Type B pancreatic cell (in vitro differentiated cells): ENCODE data around the gene ROR1. TPM values are rescaled to one million over a fixed set of nuclear protein-coding genes. Genes with fewer than 3 reads are reported as not detected.
"Not testable (repeated sequence)": the region's sequence is repeated elsewhere in the genome, so short reads cannot be mapped to it uniquely, and the experiment has no call there.

ENCODE experiments used
- DNase-seq: peaks from one replicate; pipeline ENCODE4 v3.0.0; 2021; ENCODE audit warnings: mixed read lengths; ENCODE audit not compliant: unreplicated experiment; ENCODE audit errors: extremely low spot score
- H3K27ac Mint-ChIP-seq: 2 replicates; pipeline ENCODE4 v1.8.0; 2021; ENCODE audit warnings: mild to moderate bottlenecking, mixed read lengths
- H3K27me3 Mint-ChIP-seq: 2 replicates; pipeline ENCODE4 v1.8.0; 2021; ENCODE audit warnings: mixed read lengths
- H3K36me3 Mint-ChIP-seq: 2 replicates; pipeline ENCODE4 v1.8.0; 2021; ENCODE audit warnings: mixed read lengths
- H3K4me1 Mint-ChIP-seq: one replicate; pipeline ENCODE4 v1.8.0; 2021; ENCODE audit warnings: mixed read lengths; ENCODE audit not compliant: unreplicated experiment
- H3K4me3 Mint-ChIP-seq: 2 replicates; pipeline ENCODE4 v1.8.0; 2021; ENCODE audit warnings: mild to moderate bottlenecking, mixed read lengths
- H3K9me3 Mint-ChIP-seq: 2 replicates; pipeline ENCODE4 v1.8.0; 2021; ENCODE audit warnings: mixed read lengths
- CTCF ChIP-seq: fragments of 200-600 bp; sonication (generic); conservative IDR thresholded peaks from 2 replicates; pipeline ENCODE4 v1.5.0; 2021; ENCODE audit warnings: antibody characterized with exemption, mild to moderate bottlenecking
- total RNA-seq: library from RNA; stranded (reverse); gene quantifications from 2 replicates; pipeline ENCODE4 v1.2.1, GENCODE V29; 2021; ENCODE audit warnings: low replicate concordance

Gene ROR1
- total RNA-seq, 1 donor from 2014 or later: 32.0 TPM

- Mint-ChIP-seq H3K4me3 (no peak overlapping the region), H3K27me3 (peaks cover 4% of the 10 kb centered on the region), H3K27ac (no peak overlapping the region), H3K36me3 (no peaks in the 10 kb centered on the region), H3K4me1 (no peaks in the 10 kb centered on the region), H3K9me3 (no peaks in the 10 kb centered on the region)
- no peak for TF ChIP-seq CTCF
- no peak for DNase-seq
These were observed 449.7 kb downstream of the ROR1 start for GRCh38 chr1:64223329-64224151.

GRCh38 chr1:64224236-64224635 lies 450.4 kb downstream of the ROR1 start:
- H3K36me3 Mint-ChIP-seq, H3K27ac Mint-ChIP-seq, H3K27me3 Mint-ChIP-seq, H3K4me1 Mint-ChIP-seq, DNase-seq, H3K9me3 Mint-ChIP-seq, H3K4me3 Mint-ChIP-seq: not testable (repeated sequence)

- H3K4me3 Mint-ChIP-seq: no peak overlapping the region
- H3K27ac Mint-ChIP-seq: no peak overlapping the region
- H3K36me3 Mint-ChIP-seq: no peaks in the 10 kb centered on the region
- TF ChIP-seq CTCF: no peak
- H3K27me3 Mint-ChIP-seq: peaks cover 12% of the 10 kb centered on the region
- no peak for DNase-seq
- H3K9me3 Mint-ChIP-seq: no peaks in the 10 kb centered on the region
- peaks cover 18% of the 10 kb centered on the region for H3K4me1 Mint-ChIP-seq
These were observed 454.5 kb downstream of the ROR1 start for GRCh38 chr1:64228167-64228957.

GRCh38 chr1:64229307-64229706 lies 455.5 kb downstream of the ROR1 start:
- Mint-ChIP-seq H3K27me3 (peaks cover 17% of the 10 kb centered on the region), H3K27ac (no peak overlapping the region), H3K4me3 (no peak overlapping the region), H3K36me3 (no peaks in the 10 kb centered on the region), H3K9me3 (no peaks in the 10 kb centered on the region), H3K4me1 (peaks cover 23% of the 10 kb centered on the region)
- no peak for TF ChIP-seq CTCF
- DNase-seq: no peak

Other genes with a start within 250 kb of the ROR1 start
- gene PGM1, start 180.6 kb upstream of the ROR1 start, total RNA-seq: 32.4 and 32.9 TPM in 2 replicates